Esophagus (tissue), 2 donors: Measurements from ENCODE around the gene ZNF469. TPM values are rescaled to one million over a fixed set of nuclear protein-coding genes. Genes with fewer than 3 reads are reported as not detected.

Experiments used
- H3K27ac ChIP-seq, 2 donors: one replicate each; pipeline ENCODE4 v1.5.1; 2013; ENCODE audit warnings: low read depth in 2 of 2, mild to moderate bottlenecking in 2 of 2, inconsistent platforms in 1 of 2, low read length in 1 of 2, moderate library complexity in 1 of 2
- H3K27me3 ChIP-seq, 2 donors: one replicate each; pipeline ENCODE4 v1.6.1; 2013; ENCODE audit warnings: low read length in 2 of 2, control low read depth in 1 of 2, mild to moderate bottlenecking in 1 of 2; ENCODE audit not compliant: insufficient read depth in 2 of 2, control insufficient read depth in 1 of 2
- H3K36me3 ChIP-seq, 2 donors: one replicate each; pipeline ENCODE4 v1.6.1; 2013; ENCODE audit warnings: low read length in 1 of 2; ENCODE audit not compliant: control insufficient read depth in 2 of 2, insufficient read depth in 2 of 2
- H3K4me1 ChIP-seq, 2 donors: one replicate each; pipeline ENCODE4 v1.6.1; 2013; ENCODE audit warnings: low read length in 1 of 2; ENCODE audit not compliant: control insufficient read depth in 2 of 2, insufficient read depth in 2 of 2
- H3K4me3 ChIP-seq, 2 donors: one replicate each; pipeline ENCODE4 v1.5.1; 2013; ENCODE audit warnings: low read length in 2 of 2, mild to moderate bottlenecking in 2 of 2, low read depth in 1 of 2, moderate library complexity in 1 of 2
- H3K9me3 ChIP-seq, 2 donors: one replicate each; pipeline ENCODE4 v1.6.1; 2013; ENCODE audit warnings: mild to moderate bottlenecking in 2 of 2, low read depth in 1 of 2, low read length in 1 of 2, moderate library complexity in 1 of 2; ENCODE audit not compliant: control insufficient read depth in 2 of 2, insufficient read depth in 1 of 2
- WGBS, 2 donors: extraction: QIAGEN DNeasy Blood & Tissue Kit; methylation state at CpG; one replicate each; pipeline ENCODE4 v1.1.7; 2013; 5-methylcytosine and 5-hydroxymethylcytosine counted together
- polyA plus RNA-seq, 2 donors: library from polyadenylated mRNA; stranded (reverse); fragments of 200-250 nt; gene quantifications; one replicate each; pipeline ENCODE4 v1.2.3, GENCODE V29; 2013
- donor health status: healthy with polysubstance abuse.
- donor health status: Bipolar disorder and iron deficiency.

ZNF469 gene
- polyA plus RNA-seq, 2 donors: 0.04 to 0.06 TPM

- no peaks in the 10 kb centered on the region for H3K27me3 ChIP-seq
- WGBS, 2 donors: 79 to 84% methylated on average over 16 of the region's 16 CpGs
- H3K27ac ChIP-seq: no peak overlapping the region
- no peaks in the 10 kb centered on the region for H3K36me3 ChIP-seq
- no peak overlapping the region for H3K4me3 ChIP-seq
- peaks cover 2 to 4% of the 10 kb centered on the region in 2 donors for H3K4me1 ChIP-seq
- H3K9me3 ChIP-seq: no peaks in the 10 kb centered on the region
Observed at GRCh38 chr16:88412766-88413165, 30.0 kb downstream of the ZNF469 start.

GRCh38 chr16:88413231-88413630 lies 30.5 kb downstream of the ZNF469 start:
- Histone ChIP-seq H3K36me3 (no peaks in the 10 kb centered on the region), H3K27ac (no peak overlapping the region), H3K9me3 (no peaks in the 10 kb centered on the region), H3K4me1 (peaks cover 2 to 4% of the 10 kb centered on the region in 2 donors), H3K27me3 (no peaks in the 10 kb centered on the region), H3K4me3 (no peak overlapping the region)
- WGBS, 2 donors: 81 to 84% methylated on average over 12 of the region's 12 CpGs

GRCh38 chr16:88413631-88414030 lies 30.9 kb downstream of the ZNF469 start:
- WGBS, 2 donors: 90 to 93% methylated on average over 12 of the region's 12 CpGs
- no peak overlapping the region for H3K4me3 ChIP-seq
- H3K27ac ChIP-seq: no peak overlapping the region
- H3K9me3 ChIP-seq: no peaks in the 10 kb centered on the region
- H3K4me1 ChIP-seq: peaks cover 2 to 4% of the 10 kb centered on the region in 2 donors
- no peaks in the 10 kb centered on the region for H3K27me3 ChIP-seq
- H3K36me3 ChIP-seq: no peaks in the 10 kb centered on the region

- no peaks in the 10 kb centered on the region for H3K9me3 ChIP-seq
- no peak overlapping the region for H3K27ac ChIP-seq
- H3K36me3 ChIP-seq: no peaks in the 10 kb centered on the region
- H3K4me1 ChIP-seq: peaks cover 2 to 4% of the 10 kb centered on the region in 2 donors
- no peak overlapping the region for H3K4me3 ChIP-seq
- H3K27me3 ChIP-seq: no peaks in the 10 kb centered on the region
- WGBS, 2 donors: 88 to 89% methylated on average over 34 of the region's 34 CpGs
Observed at GRCh38 chr16:88414521-88415380, 32.0 kb downstream of the ZNF469 start.

- Histone ChIP-seq H3K4me1 (peaks cover 2 to 4% of the 10 kb centered on the region in 2 donors), H3K4me3 (no peak overlapping the region), H3K36me3 (no peaks in the 10 kb centered on the region), H3K9me3 (no peaks in the 10 kb centered on the region), H3K27me3 (no peaks in the 10 kb centered on the region), H3K27ac (no peak overlapping the region)
- 77 to 80% methylated on average over 5 of the region's 5 CpGs for WGBS, 2 donors
Observed at GRCh38 chr16:88415381-88415705, 32.6 kb downstream of the ZNF469 start.

- H3K36me3 ChIP-seq: no peaks in the 10 kb centered on the region
- no peak overlapping the region for H3K27ac ChIP-seq
- H3K4me3 ChIP-seq: no peak overlapping the region
- H3K9me3 ChIP-seq: no peaks in the 10 kb centered on the region
- H3K4me1 ChIP-seq: peaks cover 2 to 4% of the 10 kb centered on the region in 2 donors
- WGBS, 2 donors: 54 to 61% methylated on average over 29 of the region's 29 CpGs
- no peaks in the 10 kb centered on the region for H3K27me3 ChIP-seq
Observed at GRCh38 chr16:88415713-88416323, 33.1 kb downstream of the ZNF469 start.

GRCh38 chr16:88416686-88417085 lies 33.9 kb downstream of the ZNF469 start:
- 86 to 92% methylated on average over 17 of the region's 17 CpGs for WGBS, 2 donors

GRCh38 chr16:88417684-88418476 lies 35.1 kb downstream of the ZNF469 start:
- H3K4me1 ChIP-seq: peaks cover under 1 to 4% of the 10 kb centered on the region in 2 donors
- no peak overlapping the region for H3K27ac ChIP-seq
- 79 to 80% methylated on average over 17 of the region's 17 CpGs for WGBS, 2 donors
- no peaks in the 10 kb centered on the region for H3K36me3 ChIP-seq
- no peaks in the 10 kb centered on the region for H3K9me3 ChIP-seq
- H3K4me3 ChIP-seq: no peak overlapping the region
- no peaks in the 10 kb centered on the region for H3K27me3 ChIP-seq

More at GRCh38 chr16:88416686-88417085, 33.9 kb downstream of the ZNF469 start:
- H3K36me3 ChIP-seq: no peaks in the 10 kb centered on the region
- H3K4me1 ChIP-seq: peaks cover 2 to 4% of the 10 kb centered on the region in 2 donors
- no peak overlapping the region for H3K27ac ChIP-seq
- no peak overlapping the region for H3K4me3 ChIP-seq
- no peaks in the 10 kb centered on the region for H3K9me3 ChIP-seq
- H3K27me3 ChIP-seq: no peaks in the 10 kb centered on the region

GRCh38 chr16:88418869-88419268 lies 36.1 kb downstream of the ZNF469 start:
- 61 to 63% methylated on average over 18 of the region's 18 CpGs for WGBS, 2 donors
- H3K4me1 ChIP-seq: peaks cover 0 to 4% of the 10 kb centered on the region in 2 donors
- no peaks in the 10 kb centered on the region for H3K9me3 ChIP-seq
- H3K36me3 ChIP-seq: no peaks in the 10 kb centered on the region
- no peak overlapping the region for H3K4me3 ChIP-seq
- H3K27me3 ChIP-seq: no peaks in the 10 kb centered on the region
- no peak overlapping the region for H3K27ac ChIP-seq
